Tibial artery (tissue), 4 donors: ENCODE data around the gene SRGAP3.

Source experiments
- DNase-seq, 2 donors: peaks; one replicate each; pipeline ENCODE4 v3.0.0-alpha.2; 2019
- H3K27ac ChIP-seq, 2 donors: fragments of 200-600 bp; sonication (generic) in 1 of 2; 1 replicate in 1 of 2; 2 replicates in 1 of 2; pipeline ENCODE4 v1.5.1; 2018 to 2019; ENCODE audit warnings: mild to moderate bottlenecking in 1 of 2
- H3K27me3 ChIP-seq, 2 donors: fragments of 200-600 bp; sonication (generic) in 1 of 2; one replicate each; pipeline versions ENCODE4 v1.5.1 to v1.6.0; 2016 to 2019
- H3K36me3 ChIP-seq, 3 donors: fragments of 200-600 bp; sonication (generic) in 2 of 3; one replicate each; pipeline ENCODE4 v1.5.1; 2016 to 2019; ENCODE audit warnings: mild to moderate bottlenecking in 2 of 3
- H3K4me1 ChIP-seq, 4 donors: fragments of 200-600 bp; sonication (generic) in 2 of 4; 1 replicate in 3 of 4; 2 replicates in 1 of 4; pipeline ENCODE4 v1.5.1; 2016 to 2019
- H3K4me3 ChIP-seq, 2 donors: fragments of 200-600 bp; sonication (generic) in 1 of 2; 1 replicate in 1 of 2; 2 replicates in 1 of 2; pipeline ENCODE4 v1.5.1; 2018 to 2019; ENCODE audit warnings: mild to moderate bottlenecking in 2 of 2
- H3K9me3 ChIP-seq, 3 donors: fragments of 200-600 bp; sonication (generic) in 1 of 3; one replicate each; pipeline ENCODE4 v1.5.1; 2016 to 2019
- CTCF ChIP-seq, 2 experiments: fragments of 200-600 bp in 1 of 2; fragments of 450-650 bp in 1 of 2; IDR thresholded peaks; one replicate each; pipeline ENCODE4 v1.5.1; 2017 to 2019; ENCODE audit warnings: antibody characterized with exemption in 2 of 2, mild to moderate bottlenecking in 1 of 2, moderate library complexity in 1 of 2
- intact Hi-C: fragments of 100-400 bp; cut with DNase I; formaldehyde crosslinking; loops from one replicate; pipeline ENCODE4 v1.15.0; 2023; ENCODE audit warnings: low total_unique reads

The SRGAP3 gene

GRCh38 chr3:8993331-8993730, 256.1 kb downstream of the SRGAP3 start:
- TF ChIP-seq CTCF (IDR thresholded peaks at IDR 0.05): no peak
- intact Hi-C loops: no loop called here
- DNase-seq: no peak
- Histone ChIP-seq H3K27ac (no peak overlapping the region), H3K9me3 (no peaks in the 10 kb centered on the region), H3K4me1 (peaks cover 0 to 9% (median 0%) of the 10 kb centered on the region in 4 donors), H3K36me3 (no peaks in the 10 kb centered on the region), H3K27me3 (no peaks in the 10 kb centered on the region), H3K4me3 (no peak overlapping the region)

GRCh38 chr3:8992854-8993253, 256.6 kb downstream of the SRGAP3 start:
- Histone ChIP-seq H3K36me3 (no peaks in the 10 kb centered on the region), H3K4me1 (peaks cover 0 to 9% (median under 1%) of the 10 kb centered on the region in 4 donors), H3K9me3 (no peaks in the 10 kb centered on the region), H3K27ac (no peak overlapping the region), H3K27me3 (no peaks in the 10 kb centered on the region), H3K4me3 (no peak overlapping the region)
- intact Hi-C loops: no loop called here
- no peak for DNase-seq
- TF ChIP-seq CTCF (IDR thresholded peaks at IDR 0.05): no peak

GRCh38 chr3:8992199-8992598, 257.2 kb downstream of the SRGAP3 start:
- peaks cover 0 to 8% (median 1%) of the 10 kb centered on the region in 4 donors for H3K4me1 ChIP-seq
- intact Hi-C loops: no loop called here
- peaks cover 0 to 3% of the 10 kb centered on the region in 2 donors for H3K27me3 ChIP-seq
- TF ChIP-seq CTCF (IDR thresholded peaks at IDR 0.05): no peak
- no peak overlapping the region for H3K27ac ChIP-seq
- no peak overlapping the region for H3K4me3 ChIP-seq
- H3K9me3 ChIP-seq: no peaks in the 10 kb centered on the region
- H3K36me3 ChIP-seq: no peaks in the 10 kb centered on the region
- DNase-seq: no peak

GRCh38 chr3:8990266-8991215, 258.9 kb downstream of the SRGAP3 start:
- H3K4me3 ChIP-seq: no peak overlapping the region
- no peaks in the 10 kb centered on the region for H3K36me3 ChIP-seq
- no peak overlapping the region for H3K27ac ChIP-seq
- H3K4me1 ChIP-seq: peaks cover 0 to 3% (median 0%) of the 10 kb centered on the region in 4 donors
- intact Hi-C loops: no loop called here
- H3K9me3 ChIP-seq: no peaks in the 10 kb centered on the region
- H3K27me3 ChIP-seq: peaks cover 0 to 5% of the 10 kb centered on the region in 2 donors
- TF ChIP-seq CTCF (IDR thresholded peaks at IDR 0.05): no peak
- DNase-seq: no peak

- intact Hi-C loops: loop anchor here (5.0 kb wide), 2 partner anchors 78 to 313 kb away; no protein-coding TSS in a partner anchor
- no peaks in the 10 kb centered on the region for H3K36me3 ChIP-seq
- DNase-seq: no peak
Observed at GRCh38 chr3:8988791-8989558, 260.5 kb downstream of the SRGAP3 start.

More at GRCh38 chr3:8988791-8989558, 260.5 kb downstream of the SRGAP3 start:
- H3K27ac ChIP-seq: no peak overlapping the region
- H3K4me1 ChIP-seq: peaks cover 0 to 3% (median 0%) of the 10 kb centered on the region in 4 donors
- H3K4me3 ChIP-seq: no peak overlapping the region
- no peaks in the 10 kb centered on the region for H3K9me3 ChIP-seq
- no peak for TF ChIP-seq CTCF (IDR thresholded peaks at IDR 0.05)
- peaks cover 0 to 5% of the 10 kb centered on the region in 2 donors for H3K27me3 ChIP-seq
